CD4-positive, alpha-beta memory T cell (primary cell): ENCODE measurements around the gene DKK3. TPM values are rescaled to one million over a fixed set of nuclear protein-coding genes. Genes with fewer than 3 reads are reported as not detected.

Experiments used
- CTCF ChIA-PET: fragments of 350-600 bp; sonication (Branson Sonifier 250); formaldehyde crosslinking; loops from one replicate; lab custom pipeline; 2021; ENCODE audit warnings: inconsistent platforms; ENCODE audit not compliant: partially characterized antibody; lab: Charles Lee
- POLR2A ChIA-PET: fragments of 350-600 bp; sonication (Branson Sonifier 250); formaldehyde crosslinking; loops from one replicate; lab custom pipeline; 2021; ENCODE audit not compliant: partially characterized antibody; lab: Charles Lee
- DNase-seq, 5 donors: peaks; one replicate each; pipeline versions ENCODE4 v3.0.0 to v3.0.0-alpha.2; 2020 to 2022; ENCODE audit warnings: mixed read lengths in 1 of 5
- H3K27ac ChIP-seq: one replicate; pipeline ENCODE4 v1.7.0; 2013; ENCODE audit warnings: low read depth, low read length
- H3K27me3 ChIP-seq: 2 replicates; pipeline ENCODE4 v1.7.0; 2013; ENCODE audit warnings: mild to moderate bottlenecking, low read length, moderate library complexity; ENCODE audit not compliant: insufficient read depth
- H3K36me3 ChIP-seq: 2 replicates; pipeline ENCODE4 v1.7.0; 2013; ENCODE audit warnings: mild to moderate bottlenecking, low read length, moderate library complexity; ENCODE audit not compliant: insufficient read depth
- H3K4me1 ChIP-seq: 2 replicates; pipeline ENCODE4 v1.7.0; 2013; ENCODE audit warnings: mild to moderate bottlenecking, low read length, moderate library complexity; ENCODE audit not compliant: insufficient read depth
- H3K4me3 ChIP-seq, 2 donors: one replicate each; pipeline ENCODE4 v1.7.0; 2013; ENCODE audit warnings: low read length in 2 of 2, mild to moderate bottlenecking in 1 of 2
- H3K9me3 ChIP-seq, 2 donors: one replicate each; pipeline ENCODE4 v1.7.0; 2013; ENCODE audit warnings: low read length in 2 of 2, control low read depth in 1 of 2; ENCODE audit not compliant: control insufficient read depth in 1 of 2
- H3K27ac Mint-ChIP-seq, 7 donors: one replicate each; pipeline ENCODE4 v1.8.0; 2020 to 2021; ENCODE audit warnings: mixed read lengths in 7 of 7, mild to moderate bottlenecking in 6 of 7, inconsistent platforms in 3 of 7, moderate library complexity in 3 of 7
- H3K27me3 Mint-ChIP-seq, 2 donors: one replicate each; pipeline ENCODE4 v1.8.0; 2020 to 2021; ENCODE audit warnings: mixed read lengths in 2 of 2
- H3K36me3 Mint-ChIP-seq, 2 donors: one replicate each; pipeline ENCODE4 v1.8.0; 2020 to 2021; ENCODE audit warnings: mixed read lengths in 2 of 2, inconsistent platforms in 1 of 2, mild to moderate bottlenecking in 1 of 2
- H3K4me1 Mint-ChIP-seq, 4 donors: one replicate each; pipeline ENCODE4 v1.8.0; 2020 to 2021; ENCODE audit warnings: mixed read lengths in 4 of 4, mild to moderate bottlenecking in 1 of 4
- H3K4me3 Mint-ChIP-seq, 8 donors: one replicate each; pipeline ENCODE4 v1.8.0; 2020 to 2021; ENCODE audit warnings: mixed read lengths in 8 of 8, mild to moderate bottlenecking in 7 of 8, moderate library complexity in 6 of 8, inconsistent platforms in 3 of 8
- H3K9me3 Mint-ChIP-seq, 8 donors: one replicate each; pipeline ENCODE4 v1.8.0; 2020 to 2021; ENCODE audit warnings: mixed read lengths in 8 of 8, mild to moderate bottlenecking in 5 of 8, inconsistent platforms in 3 of 8, moderate library complexity in 1 of 8
- intact Hi-C: fragments of 100-400 bp; cut with micrococcal nuclease; formaldehyde crosslinking; loops from one replicate; pipeline ENCODE4 v1.15.1; 2023
- polyA plus RNA-seq, 2 donors: library from polyadenylated mRNA; unstranded; fragments of 300-500 nt; fragmentation: Illumina TruSeq; gene quantifications; one replicate each; pipeline ENCODE4 v1.2.3, GENCODE V29; 2021
- total RNA-seq, 2 experiments: library from RNA; stranded (reverse); gene quantifications; one replicate each; pipeline ENCODE4 v1.2.3, GENCODE V29; 2021

Gene DKK3
- total and polyA plus RNA-seq, 4 experiments from 2014 or later: 0.89 to 3.1 (median 2.9) TPM; not detected in 1

DNA sequence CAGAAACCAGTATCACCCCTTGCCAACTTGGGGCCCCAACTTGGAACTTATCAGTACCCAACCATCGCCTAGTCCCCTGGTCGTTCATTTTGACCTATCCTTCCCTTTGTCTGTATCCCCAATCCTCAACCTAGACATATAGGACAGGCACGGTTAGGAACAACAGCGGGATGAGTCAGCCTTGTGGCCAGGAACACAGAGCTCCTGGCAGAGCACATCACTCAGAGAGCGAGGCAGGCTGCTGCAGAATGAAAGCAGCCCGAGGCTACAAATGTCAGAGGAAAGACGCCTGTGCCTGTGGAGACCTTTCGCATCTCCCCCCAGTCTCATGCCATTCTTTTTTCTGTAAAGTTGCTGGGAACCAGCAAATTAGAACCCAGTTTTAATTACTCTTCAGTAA lies 14.6 kb downstream of the DKK3 start:
- no peaks in the 10 kb centered on the region for H3K9me3 ChIP-seq
- POLR2A ChIA-PET: no interaction called here
- H3K4me3 ChIP-seq: no peak overlapping the region
- H3K36me3 Mint-ChIP-seq: no peaks in the 10 kb centered on the region
- H3K4me1 ChIP-seq: peaks cover 11% of the 10 kb centered on the region
- no peak for DNase-seq
- H3K27me3 ChIP-seq: no peaks in the 10 kb centered on the region
- H3K9me3 Mint-ChIP-seq: no peaks in the 10 kb centered on the region
- CTCF ChIA-PET: no interaction called here
- no peaks in the 10 kb centered on the region for H3K36me3 ChIP-seq
- no peak overlapping the region for H3K27ac ChIP-seq
- no peak overlapping the region for H3K4me3 Mint-ChIP-seq
- no peak overlapping the region for H3K27ac Mint-ChIP-seq
- intact Hi-C loops: no loop called here
- peaks cover 9 to 19% (median 11%) of the 10 kb centered on the region in 4 donors for H3K4me1 Mint-ChIP-seq
- H3K27me3 Mint-ChIP-seq: peaks cover 12 to 15% of the 10 kb centered on the region in 2 donors

- POLR2A ChIA-PET: no interaction called here
- Histone ChIP-seq H3K4me1 (peaks cover 4% of the 10 kb centered on the region), H3K4me3 (no peak overlapping the region), H3K9me3 (no peaks in the 10 kb centered on the region), H3K27me3 (no peaks in the 10 kb centered on the region), H3K27ac (no peak overlapping the region), H3K36me3 (no peaks in the 10 kb centered on the region)
- CTCF ChIA-PET: no interaction called here
- DNase-seq: no peak
- H3K27me3 Mint-ChIP-seq: peaks cover 12 to 15% of the 10 kb centered on the region in 2 donors
- H3K27ac Mint-ChIP-seq: no peak overlapping the region
- no peaks in the 10 kb centered on the region for H3K36me3 Mint-ChIP-seq
- peaks cover 4 to 6% (median 5%) of the 10 kb centered on the region in 4 donors for H3K4me1 Mint-ChIP-seq
- H3K9me3 Mint-ChIP-seq: no peaks in the 10 kb centered on the region
- intact Hi-C loops: no loop called here
- no peak overlapping the region for H3K4me3 Mint-ChIP-seq
Measured at GRCh38 chr11:11992257-11993212, 15.9 kb downstream of the DKK3 start.

- ChIA-PET POLR2A (no interaction called here), CTCF (interaction anchor here (0.9 kb wide), 1 partner anchor 15 kb away, joined by 3 read pairs; no protein-coding TSS in a partner anchor)
- peaks cover 6 to 8% of the 10 kb centered on the region in 2 donors for H3K27me3 Mint-ChIP-seq
- H3K4me3 Mint-ChIP-seq: no peak overlapping the region
- H3K9me3 Mint-ChIP-seq: no peaks in the 10 kb centered on the region
- no peak overlapping the region for H3K27ac Mint-ChIP-seq
- intact Hi-C loops: no loop called here
- Histone ChIP-seq H3K4me1 (no peaks in the 10 kb centered on the region), H3K4me3 (no peak overlapping the region), H3K9me3 (no peaks in the 10 kb centered on the region), H3K27ac (no peak overlapping the region), H3K27me3 (no peaks in the 10 kb centered on the region), H3K36me3 (no peaks in the 10 kb centered on the region)
- peaks cover 0 to 6% (median 4%) of the 10 kb centered on the region in 4 donors for H3K4me1 Mint-ChIP-seq
- H3K36me3 Mint-ChIP-seq: no peaks in the 10 kb centered on the region
- no peak for DNase-seq
Measured at GRCh38 chr11:11989774-11990744, 18.4 kb downstream of the DKK3 start.

DNA sequence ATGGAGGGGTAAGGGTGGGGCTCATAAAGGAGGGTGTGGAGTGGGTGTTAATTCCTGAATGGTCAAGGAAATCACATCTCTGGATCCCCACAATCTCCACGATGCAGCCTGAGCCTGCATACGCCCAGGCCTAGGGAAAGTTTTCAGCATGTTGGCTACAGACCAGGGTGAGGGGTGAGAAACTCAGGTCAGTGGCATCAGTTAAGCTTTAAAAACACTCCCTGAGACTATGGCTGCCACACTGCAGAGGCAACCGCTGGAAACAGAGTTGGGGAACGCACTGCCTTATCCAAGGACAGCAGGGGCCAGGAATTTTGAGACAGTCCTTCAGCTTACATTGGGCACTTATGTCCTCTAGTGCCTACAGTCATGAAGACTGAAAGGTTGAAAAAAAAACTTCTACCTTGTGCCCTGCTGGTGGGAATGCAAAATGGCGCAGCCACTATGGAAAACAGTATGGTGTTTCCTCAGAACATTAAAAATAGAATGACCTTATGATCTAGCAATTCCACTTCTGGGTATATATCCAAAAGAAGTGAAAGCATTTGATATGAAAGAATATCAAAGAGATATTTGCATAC lies 19.7 kb downstream of the DKK3 start:
- no peak for DNase-seq
- no peak overlapping the region for H3K27ac ChIP-seq
- H3K27me3 ChIP-seq: no peaks in the 10 kb centered on the region
- H3K4me1 ChIP-seq: no peaks in the 10 kb centered on the region
- no peak overlapping the region for H3K4me3 ChIP-seq
- Mint-ChIP-seq H3K4me3 (no peak overlapping the region), H3K27me3 (peaks cover 4 to 5% of the 10 kb centered on the region in 2 donors), H3K9me3 (no peaks in the 10 kb centered on the region), H3K36me3 (no peaks in the 10 kb centered on the region), H3K27ac (no peak overlapping the region), H3K4me1 (peaks cover 0 to 6% (median 4%) of the 10 kb centered on the region in 4 donors)
- POLR2A ChIA-PET: no interaction called here
- CTCF ChIA-PET: no interaction called here
- no peaks in the 10 kb centered on the region for H3K9me3 ChIP-seq
- no peaks in the 10 kb centered on the region for H3K36me3 ChIP-seq
- intact Hi-C loops: no loop called here

- Histone ChIP-seq H3K27ac (no peak overlapping the region), H3K9me3 (no peaks in the 10 kb centered on the region), H3K27me3 (no peaks in the 10 kb centered on the region), H3K4me3 (no peak overlapping the region), H3K36me3 (no peaks in the 10 kb centered on the region), H3K4me1 (no peaks in the 10 kb centered on the region)
- intact Hi-C loops: no loop called here
- POLR2A ChIA-PET: no interaction called here
- DNase-seq: no peak
- Mint-ChIP-seq H3K4me3 (no peak overlapping the region), H3K4me1 (peaks cover 0 to 6% (median 4%) of the 10 kb centered on the region in 4 donors), H3K9me3 (no peaks in the 10 kb centered on the region), H3K27ac (peak overlapping the region in 1 of 7 donors; percentile 65), H3K27me3 (peaks cover 2 to 4% of the 10 kb centered on the region in 2 donors), H3K36me3 (no peaks in the 10 kb centered on the region)
- CTCF ChIA-PET: no interaction called here
Measured at GRCh38 chr11:11988099-11988651, 20.3 kb downstream of the DKK3 start.

- H3K4me3 Mint-ChIP-seq: no peak overlapping the region
- peaks cover 0 to 6% (median 4%) of the 10 kb centered on the region in 4 donors for H3K4me1 Mint-ChIP-seq
- H3K27me3 Mint-ChIP-seq: peaks cover 2 to 4% of the 10 kb centered on the region in 2 donors
- intact Hi-C loops: no loop called here
- peak overlapping the region in 2 of 7 donors; percentile 37 to 59 for H3K27ac Mint-ChIP-seq
- H3K27ac ChIP-seq: no peak overlapping the region
- no peaks in the 10 kb centered on the region for H3K9me3 Mint-ChIP-seq
- no peaks in the 10 kb centered on the region for H3K36me3 ChIP-seq
- no peak overlapping the region for H3K4me3 ChIP-seq
- DNase-seq: no peak
- no peaks in the 10 kb centered on the region for H3K36me3 Mint-ChIP-seq
- POLR2A ChIA-PET: no interaction called here
- no peaks in the 10 kb centered on the region for H3K9me3 ChIP-seq
- H3K4me1 ChIP-seq: no peaks in the 10 kb centered on the region
- CTCF ChIA-PET: no interaction called here
- H3K27me3 ChIP-seq: no peaks in the 10 kb centered on the region
Measured at GRCh38 chr11:11987503-11988022, 20.9 kb downstream of the DKK3 start.
